ENCODE results near the gene IFT20.

The IFT20 gene

DNA sequence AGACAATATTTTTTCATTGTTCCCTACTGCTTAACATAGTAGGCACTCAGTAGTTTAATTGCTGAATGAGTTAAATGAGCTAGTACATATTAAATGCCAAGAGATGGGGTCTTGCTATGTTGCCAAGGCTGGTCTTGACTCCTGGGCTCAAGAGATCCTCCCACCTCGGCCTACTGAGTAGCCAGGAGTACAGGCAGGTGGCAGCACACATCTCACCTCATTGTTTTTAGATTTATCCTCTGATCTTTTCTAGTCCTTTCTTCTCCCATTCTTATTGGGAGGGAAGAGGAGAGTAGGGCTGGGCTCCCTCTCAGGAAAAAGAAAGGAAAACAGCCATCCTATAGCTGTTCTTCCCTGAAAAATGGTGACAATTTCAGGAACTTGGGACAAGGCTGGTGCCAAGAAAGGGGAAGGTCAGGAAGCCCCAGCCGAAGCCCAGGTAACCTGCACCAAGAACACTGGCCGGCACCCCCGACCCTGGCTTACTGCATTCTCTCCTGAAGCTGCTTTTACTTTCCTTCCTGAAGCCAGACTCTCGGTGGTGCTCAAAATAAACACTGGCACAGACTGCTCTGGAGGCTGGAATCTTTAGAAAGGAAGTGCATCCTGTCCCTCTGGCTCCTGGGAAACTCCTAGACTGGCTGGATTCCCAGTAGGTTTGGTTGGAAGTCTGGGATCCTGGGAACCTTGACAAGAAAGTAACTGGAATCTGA is 2.9 kb upstream of the IFT20 start:
- in situ Hi-C loops (cut with HindIII; ENCODE audit: low sequenced_read_pairs): no loop called here

DNA sequence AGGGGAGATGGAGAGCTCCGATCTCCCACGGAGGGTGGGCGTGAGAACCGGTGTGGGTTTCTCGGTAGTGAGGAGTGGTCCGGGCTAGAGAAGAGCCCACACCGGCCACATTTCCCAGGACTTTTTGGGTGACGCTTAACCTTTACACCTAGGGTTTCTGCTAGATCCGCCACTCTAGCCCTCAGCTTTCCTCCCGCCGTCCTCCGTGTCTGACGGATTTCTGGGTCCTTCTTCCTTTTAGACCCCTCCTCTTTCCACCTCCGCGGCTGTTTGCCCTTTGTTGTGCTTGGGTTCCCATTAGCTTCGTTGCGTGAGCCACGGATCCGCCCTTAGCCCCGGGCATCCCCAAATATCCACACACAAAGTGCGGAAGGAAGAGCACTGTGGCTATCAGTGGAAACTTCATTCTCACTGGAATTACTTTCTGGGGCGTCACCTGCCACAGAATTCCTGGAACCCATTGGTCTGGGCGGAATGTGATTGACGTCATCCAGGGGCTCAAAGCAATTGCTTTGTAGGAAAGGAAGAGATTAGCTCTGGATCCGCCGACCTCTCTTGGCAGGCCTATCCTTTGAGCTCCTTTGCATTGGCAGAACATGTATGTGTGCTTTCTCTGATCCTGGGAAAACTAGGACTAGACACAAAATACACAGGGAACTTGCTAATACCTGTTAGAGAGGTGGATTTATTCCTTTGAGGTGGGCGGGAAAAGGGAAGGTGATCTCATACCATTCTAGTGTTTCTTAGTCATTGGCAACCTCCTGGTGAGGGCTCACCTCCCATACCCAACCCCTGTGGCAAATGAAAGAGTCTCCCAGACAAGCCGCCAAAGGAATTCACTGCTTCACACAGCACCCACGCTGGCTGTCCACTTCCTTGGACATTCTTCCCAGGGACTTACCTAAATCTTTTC is 943 bp upstream of the IFT20 start:
- in situ Hi-C loops (cut with HindIII; ENCODE audit: low sequenced_read_pairs): no loop called here

DNA sequence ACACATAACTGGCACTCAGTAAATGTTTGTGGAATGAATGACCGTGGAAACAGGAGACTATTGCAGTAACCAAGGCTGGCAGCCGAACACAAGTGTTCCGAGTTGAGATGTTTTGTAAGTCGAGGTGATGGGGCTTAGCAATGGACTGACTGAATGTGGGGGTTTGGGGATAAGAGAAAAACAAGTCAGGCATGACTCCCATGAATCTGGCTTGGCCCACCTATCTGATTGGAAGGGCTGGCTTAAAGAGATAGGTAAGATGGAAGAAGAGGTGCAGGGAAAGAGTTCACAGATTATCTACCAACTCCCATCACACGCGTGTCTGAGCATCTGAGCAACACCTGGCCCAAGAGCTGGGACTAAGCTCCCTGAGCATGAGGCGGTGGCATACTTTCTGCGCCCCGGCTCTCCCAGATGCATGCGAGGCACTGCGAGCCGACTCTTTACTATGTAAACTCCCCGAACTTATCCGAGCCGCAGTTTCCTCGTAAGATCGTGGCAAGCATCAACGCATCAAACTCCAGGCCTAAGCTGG is 539 bp downstream of the IFT20 start:
- in situ Hi-C loops (cut with HindIII; ENCODE audit: low sequenced_read_pairs): no loop called here

DNA sequence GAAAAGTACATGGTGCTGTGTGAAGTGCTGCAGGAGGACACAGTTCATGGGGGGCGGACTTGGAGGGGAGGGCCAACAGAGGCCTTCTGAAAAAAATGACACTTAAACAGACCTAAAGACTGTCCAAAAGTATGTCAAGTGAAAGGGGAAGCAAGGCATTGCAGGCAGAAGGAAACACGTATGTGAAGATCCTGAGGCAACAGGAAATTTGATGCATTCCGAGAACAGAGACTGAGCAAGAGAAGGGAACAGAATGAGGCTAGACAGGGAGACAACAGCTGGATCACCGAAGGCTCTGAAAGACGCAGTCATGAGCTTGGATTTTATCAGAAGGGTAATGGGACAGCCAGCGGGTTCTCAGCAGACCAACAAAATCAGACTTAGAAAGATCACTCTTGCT is 1.1 kb downstream of the IFT20 start:
- in situ Hi-C loops (cut with HindIII; ENCODE audit: low sequenced_read_pairs): no loop called here

DNA sequence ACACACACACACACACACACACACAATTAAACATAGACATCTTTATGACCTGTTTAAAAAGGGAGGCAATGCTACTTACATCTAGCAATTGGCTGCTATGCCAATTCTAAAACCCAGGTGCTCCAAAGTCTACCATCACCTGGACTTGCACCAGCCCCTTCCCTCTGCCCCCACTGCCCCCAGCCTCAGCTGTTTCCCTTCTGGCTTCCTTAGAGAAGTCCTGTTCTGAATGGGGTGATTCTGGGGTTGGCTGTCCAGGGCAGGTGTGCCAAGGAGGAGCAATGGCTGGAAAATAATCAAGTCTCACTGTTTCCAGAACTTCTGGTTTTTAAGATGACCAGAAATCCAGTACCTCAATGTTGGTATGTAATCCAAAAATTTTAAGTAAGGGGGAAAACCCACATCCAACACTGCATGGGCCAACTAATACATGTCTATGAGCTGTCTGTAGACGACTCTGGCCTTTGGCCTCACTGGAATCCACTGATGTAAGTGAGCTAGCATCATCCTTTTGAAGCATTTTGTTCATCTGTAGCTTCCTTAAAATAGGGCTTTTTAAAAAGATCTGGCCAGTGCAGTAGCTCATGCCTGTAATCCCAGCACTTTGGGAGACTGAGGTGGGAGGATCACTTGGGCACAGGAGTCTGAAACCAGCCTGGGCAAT is 2.1 kb downstream of the IFT20 start:
- in situ Hi-C loops (cut with HindIII; ENCODE audit: low sequenced_read_pairs): no loop called here

DNA sequence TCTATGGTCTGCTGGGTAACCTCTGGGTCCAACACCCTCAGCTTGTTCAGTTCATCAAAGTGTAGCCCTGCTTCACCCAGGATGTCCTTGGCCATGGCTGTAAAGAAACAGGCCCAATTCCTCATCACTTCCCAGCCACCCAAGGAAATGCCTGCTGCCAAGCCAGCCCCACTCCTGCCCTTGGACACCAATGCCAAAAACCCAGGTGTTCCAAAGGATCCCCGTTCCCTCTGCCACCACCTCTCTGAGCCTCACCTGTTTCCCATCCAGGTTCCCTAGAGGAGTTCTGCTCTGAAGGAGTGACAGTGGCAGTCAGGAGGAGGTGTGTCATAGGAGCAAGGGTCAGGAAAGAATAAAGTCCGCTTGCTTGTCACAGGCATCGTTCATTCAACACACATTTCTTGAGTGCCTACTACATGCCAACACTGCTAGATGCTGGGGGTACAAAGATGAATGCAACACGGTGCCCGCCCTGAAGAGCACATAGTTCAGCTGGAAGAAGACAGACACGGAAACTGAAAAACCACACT is 3.3 kb downstream of the IFT20 start:
- in situ Hi-C loops (cut with HindIII; ENCODE audit: low sequenced_read_pairs): no loop called here

DNA sequence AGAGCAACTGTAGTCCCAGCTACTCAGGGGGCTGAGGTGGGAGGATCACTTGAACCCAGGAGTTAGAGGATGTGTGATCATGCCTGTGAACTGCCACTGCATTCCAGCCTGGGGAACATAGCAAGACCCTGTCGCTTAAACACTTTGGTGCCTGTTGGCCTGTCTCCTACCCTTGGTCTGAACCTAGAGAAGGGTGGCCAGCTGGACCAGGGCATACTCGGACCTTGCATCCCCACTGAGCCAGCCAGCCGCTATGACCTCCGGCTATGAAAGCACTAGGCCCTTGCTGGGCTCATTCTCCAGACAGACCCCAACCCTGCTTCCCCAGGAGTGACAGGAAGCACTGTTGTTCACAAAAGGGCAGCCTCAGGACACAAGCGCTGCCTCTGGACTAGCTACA is 4.6 kb downstream of the IFT20 start:
- in situ Hi-C loops (cut with HindIII; ENCODE audit: low sequenced_read_pairs): no loop called here

DNA sequence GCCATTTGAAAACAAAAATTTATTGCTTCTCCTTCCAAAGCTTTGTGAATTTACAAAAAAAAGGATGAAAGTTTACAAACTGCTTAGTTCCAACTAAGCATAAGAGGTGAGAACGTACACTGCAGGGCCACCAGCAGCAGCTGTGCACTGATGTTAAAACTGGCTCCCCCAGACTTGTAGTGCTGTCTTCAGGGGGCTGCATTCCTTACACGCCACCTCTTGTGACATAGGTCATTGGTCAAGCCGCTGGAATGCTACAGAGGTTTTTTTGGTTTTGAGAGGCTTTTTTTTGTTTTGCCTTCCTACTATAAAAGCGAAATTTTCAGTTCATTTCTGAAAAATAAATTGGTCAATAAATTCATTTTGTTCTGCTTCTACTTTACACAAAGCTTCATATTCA is 6.9 kb downstream of the IFT20 start:
- in situ Hi-C loops (cut with HindIII; ENCODE audit: low sequenced_read_pairs): no loop called here

DNA sequence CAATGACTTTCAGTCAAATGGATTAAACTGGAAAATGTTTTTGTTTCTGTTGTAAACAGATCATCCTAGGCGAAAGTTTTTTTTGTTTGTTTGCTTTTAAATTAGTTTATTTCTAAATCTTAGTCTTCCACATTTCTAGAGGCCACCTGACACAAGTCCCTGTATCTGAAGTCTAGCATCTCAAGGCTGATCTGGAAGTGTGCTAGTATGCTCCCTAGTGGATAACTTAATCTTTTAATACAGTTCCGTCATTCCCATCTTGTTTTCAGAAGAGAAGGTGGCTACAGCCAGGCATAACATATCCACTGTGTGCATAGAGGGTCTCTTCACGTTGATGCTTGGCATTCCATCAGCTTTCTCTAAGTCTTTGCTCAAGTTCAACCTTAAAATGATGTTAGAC is 7.6 kb downstream of the IFT20 start:
- in situ Hi-C loops (cut with HindIII; ENCODE audit: low sequenced_read_pairs): no loop called here

DNA sequence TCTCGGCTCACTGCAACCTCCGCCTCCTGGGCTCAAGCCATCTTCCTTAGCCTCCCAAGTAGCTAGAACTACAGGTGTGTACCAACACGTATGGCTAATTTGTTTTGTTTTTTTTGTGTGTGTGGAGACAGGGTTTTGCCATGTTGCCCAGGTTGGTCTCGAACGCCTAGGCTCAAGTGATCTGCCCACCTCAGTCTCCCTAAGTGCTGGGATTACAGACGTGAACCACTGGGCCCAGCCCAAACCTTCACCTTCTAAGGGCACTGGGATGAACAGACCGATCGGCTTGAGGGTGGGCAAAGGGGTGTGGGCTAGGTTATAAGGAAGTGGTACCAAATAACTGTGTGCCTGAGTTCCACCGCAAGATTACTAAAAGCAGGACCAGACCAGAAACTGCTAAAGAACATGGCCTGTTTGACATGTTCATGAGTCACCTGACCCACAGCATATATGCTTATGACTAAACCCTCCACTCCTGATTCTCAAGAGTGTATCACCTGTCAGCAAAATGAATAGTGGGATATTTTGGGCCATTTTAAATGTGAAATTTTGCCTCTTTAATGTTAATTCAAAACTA is 8.2 kb downstream of the IFT20 start:
- in situ Hi-C loops (cut with HindIII; ENCODE audit: low sequenced_read_pairs): no loop called here

DNA sequence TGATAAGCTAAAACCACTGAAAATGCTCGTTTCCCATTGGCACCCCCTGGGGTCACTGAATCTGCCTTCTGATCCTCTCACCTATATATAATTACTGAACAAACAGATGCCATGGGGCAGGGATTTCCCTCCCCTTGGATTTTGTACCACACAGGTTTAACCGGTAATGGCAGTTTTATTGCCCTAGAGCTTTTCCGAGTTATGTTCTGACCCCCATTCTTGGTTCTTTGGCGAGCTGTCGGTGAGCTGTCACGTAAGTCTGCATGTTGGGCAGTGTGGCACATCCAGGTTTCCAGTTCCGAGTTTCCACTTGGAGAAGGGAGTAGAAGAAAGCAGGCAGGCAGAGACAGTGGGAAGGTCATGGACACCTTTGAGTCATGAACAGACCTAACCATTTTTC is 9.2 kb downstream of the IFT20 start:
- in situ Hi-C loops (cut with HindIII; ENCODE audit: low sequenced_read_pairs): no loop called here

DNA sequence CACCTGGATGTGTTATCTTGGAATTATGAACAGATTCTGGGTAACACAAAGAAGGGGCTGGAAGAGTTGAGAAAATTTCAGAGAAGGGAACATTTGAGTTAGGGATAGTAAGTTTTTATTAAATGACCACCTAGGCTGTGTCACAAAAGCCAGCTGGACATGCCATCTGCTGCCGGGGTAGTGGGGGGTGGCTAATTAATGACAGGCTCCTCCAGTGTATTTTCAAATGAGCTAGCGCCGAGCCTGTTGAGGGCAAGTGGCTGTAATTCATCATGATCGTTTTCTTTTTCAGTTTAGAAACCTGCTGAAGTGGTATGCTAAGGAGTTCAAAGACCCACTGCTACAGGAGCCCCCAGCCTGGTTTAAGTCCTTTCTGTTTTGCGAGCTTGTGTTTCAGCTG is 10.1 kb downstream of the IFT20 start:
- in situ Hi-C loops (cut with HindIII; ENCODE audit: low sequenced_read_pairs): no loop called here

DNA sequence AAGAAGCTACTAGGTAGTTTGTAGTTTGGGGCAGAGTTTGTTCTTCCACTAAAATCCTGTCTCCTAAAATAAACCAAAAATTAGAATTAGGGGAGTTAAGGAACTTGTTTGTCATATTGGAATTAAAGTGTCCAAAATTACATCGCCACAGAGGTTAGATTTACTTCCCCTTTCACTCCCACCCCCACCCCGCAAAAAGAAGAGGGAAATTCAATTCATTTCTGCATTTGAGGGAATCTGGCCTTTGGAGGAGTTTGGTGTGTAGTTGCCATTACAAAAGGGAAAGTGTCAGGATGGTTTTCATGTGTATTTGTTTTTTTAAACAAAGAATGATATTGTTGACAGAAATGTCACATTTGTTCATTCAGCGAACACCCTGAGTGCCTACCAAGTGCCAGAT is 10.5 kb downstream of the IFT20 start:
- in situ Hi-C loops (cut with HindIII; ENCODE audit: low sequenced_read_pairs): no loop called here

DNA sequence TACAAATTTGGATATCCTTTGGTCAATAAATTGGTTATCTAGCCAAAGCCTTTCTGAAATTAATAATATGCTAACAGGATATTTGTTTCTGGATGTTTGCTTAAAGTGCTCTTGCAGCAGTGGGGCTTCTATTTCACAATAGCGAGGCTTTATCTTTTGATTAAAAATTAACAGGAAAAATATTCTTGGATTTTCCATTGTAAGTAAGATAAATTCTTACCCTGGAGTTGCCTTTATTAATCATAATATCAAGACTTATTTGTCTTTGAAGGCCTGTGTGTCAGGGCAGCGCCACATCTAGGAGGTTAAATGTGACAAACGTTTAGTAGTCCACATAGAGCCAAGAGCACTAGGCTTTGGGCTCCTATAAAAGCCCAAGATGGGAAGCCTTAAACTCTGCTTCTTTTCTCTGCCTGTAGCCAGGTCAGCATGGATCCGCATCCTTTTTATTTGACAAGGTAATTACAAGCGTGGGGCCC is 11.0 kb downstream of the IFT20 start:
- in situ Hi-C loops (cut with HindIII; ENCODE audit: low sequenced_read_pairs): no loop called here

DNA sequence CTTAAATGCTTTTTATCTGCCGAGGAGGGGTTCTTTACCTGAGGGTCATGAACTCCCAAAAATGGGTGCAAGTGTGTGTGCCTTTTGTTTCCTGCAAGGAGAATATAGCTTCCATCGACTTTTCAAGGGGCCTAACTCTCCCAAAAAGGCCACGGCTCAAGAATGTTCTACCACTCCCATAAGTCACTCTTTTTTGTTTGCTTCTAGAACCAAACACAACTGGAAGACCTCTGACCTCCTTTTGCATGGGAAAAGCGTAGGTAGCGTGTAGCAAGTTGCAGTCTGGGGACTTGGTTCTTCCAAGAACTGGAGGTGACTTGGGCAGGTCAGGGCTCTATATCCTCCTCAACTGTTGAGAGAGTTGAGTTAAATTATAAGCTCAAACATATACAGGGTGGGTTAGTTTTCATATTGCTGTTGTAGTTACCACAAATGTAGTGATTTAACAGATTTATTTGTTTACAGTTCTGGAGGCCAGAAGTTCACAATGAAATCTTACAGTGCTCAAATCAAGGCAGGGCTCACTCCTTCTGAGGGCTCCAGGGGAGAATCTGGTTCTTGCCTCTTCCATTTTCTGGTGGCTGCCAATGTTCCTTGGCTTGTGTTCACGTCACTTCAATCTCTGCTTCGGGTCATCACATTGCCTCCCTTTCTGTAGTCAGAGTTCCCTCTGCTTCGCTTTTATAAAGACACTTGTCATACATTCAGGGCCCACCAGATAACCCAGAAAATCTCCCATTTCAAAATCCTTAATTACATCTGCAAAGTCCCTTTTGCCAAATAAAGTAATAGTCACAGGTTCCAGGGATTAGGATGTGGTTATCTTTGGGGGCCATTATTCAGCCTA is 14.8 kb downstream of the IFT20 start:
- in situ Hi-C loops (cut with HindIII; ENCODE audit: low sequenced_read_pairs): no loop called here

DNA sequence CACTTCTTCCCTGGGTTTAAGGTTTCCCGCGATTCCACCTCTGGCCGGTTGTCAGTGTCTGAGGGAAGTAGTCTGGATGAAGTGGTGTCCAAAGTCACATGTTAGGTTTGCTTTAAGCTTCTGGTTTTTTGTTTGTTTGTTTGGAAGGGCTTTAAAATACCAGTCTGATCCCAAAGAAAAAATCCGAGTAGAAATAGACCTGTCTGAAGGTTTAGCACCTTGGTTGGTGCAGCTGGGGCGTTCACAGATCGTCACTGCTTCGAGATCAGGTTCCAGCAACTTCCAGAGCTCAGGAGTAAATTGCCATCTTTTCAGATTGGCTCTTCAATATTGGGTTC is 15.7 kb downstream of the IFT20 start:
- in situ Hi-C loops (cut with HindIII; ENCODE audit: low sequenced_read_pairs): loop anchor here (5.0 kb wide), 1 partner anchor 38 kb away; the partner anchor contains the start of gene POLDIP2

DNA sequence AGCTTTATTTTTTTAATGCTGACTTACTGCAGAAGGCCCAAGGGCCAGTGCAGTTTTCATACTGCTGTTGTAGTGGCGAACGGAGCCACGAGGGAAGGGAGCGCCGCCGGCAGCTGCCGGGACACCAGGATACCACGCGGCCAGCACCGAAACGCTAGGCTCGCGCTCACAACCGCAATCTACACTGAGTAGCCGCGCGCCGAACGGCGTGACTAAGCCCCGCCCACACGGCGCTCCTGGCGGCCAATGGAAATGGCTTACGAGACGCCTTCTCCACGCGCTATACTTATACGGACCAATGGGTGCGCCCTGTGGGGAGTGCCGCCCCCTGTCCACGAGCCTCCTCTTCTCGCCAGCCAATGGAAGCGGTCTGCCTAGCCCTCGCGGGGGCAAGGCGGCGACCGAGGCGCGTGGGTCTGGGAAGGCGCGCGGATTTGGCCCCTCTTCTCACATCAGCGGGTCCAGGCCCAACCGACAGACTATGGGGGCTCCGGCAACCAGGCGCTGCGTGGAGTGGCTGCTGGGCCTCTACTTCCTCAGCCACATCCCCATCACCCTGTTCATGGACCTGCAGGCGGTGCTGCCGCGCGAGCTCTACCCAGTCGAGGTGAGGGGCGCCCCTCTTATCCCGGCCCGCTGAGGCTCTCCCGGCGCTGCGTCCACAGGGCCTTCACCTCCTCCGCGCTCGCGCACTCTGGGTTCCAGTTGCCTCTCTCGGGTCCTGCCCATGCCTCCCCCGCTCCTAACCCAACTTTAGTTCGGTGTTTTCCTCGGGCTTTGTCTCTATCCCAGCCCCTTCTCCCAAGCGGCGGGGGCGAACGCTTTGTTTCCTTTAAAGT is 16.3 kb downstream of the IFT20 start, which contains the start of gene TMEM97:
TMEM97 (plus strand) TSS at position 442 of the 839 bp plus-strand sequence; CDS start at position 482, 40 bp downstream.
- in situ Hi-C loops (cut with HindIII; ENCODE audit: low sequenced_read_pairs): loop anchor here (5.0 kb wide), 1 partner anchor 38 kb away; the partner anchor contains the start of gene POLDIP2

DNA sequence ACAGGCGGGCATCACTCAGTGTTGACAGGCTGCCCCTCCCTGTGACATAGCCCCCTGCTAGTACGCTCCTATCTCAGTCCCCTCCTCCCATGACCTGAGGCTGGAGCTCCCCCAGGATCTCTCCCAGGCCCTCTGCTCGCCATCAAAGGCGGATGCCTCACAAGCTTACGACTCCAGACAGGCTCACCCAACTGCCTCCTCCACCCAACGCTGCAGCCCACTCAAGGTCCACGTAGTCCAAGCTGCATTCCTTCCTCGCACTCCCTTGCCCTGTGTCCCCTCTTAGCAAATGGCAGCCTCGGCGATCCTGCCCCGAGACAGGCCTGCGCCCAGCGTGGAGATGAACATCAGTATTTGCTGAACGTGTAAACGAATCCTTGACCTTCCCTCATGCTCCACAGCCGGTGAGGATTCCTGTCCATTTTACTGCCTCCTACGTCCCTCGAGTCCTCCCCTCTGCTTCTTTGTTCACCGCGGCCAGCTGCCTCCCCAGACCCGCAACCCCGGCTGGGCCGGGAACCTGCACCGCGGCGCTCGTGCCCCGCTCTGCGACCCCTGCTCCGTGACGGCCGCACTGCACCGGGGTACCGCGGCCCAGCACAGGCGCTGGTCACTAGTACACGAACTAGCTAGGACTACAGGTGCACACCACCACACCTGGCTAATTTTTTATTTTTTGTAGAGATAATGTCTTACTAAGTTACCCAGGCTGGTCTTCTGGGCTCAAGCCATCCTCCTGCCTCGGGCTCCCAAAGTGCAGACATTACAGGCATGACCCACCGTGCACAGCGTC is 17.1 kb downstream of the IFT20 start:
- in situ Hi-C loops (cut with HindIII; ENCODE audit: low sequenced_read_pairs): loop anchor here (5.0 kb wide), 1 partner anchor 39 kb away; the partner anchor contains the start of gene POLDIP2
